ENCODE measurements around the gene COL24A1. TPM values are rescaled to one million over a fixed set of nuclear protein-coding genes. Genes with fewer than 3 reads are reported as not detected.

COL24A1 gene
- total and polyA plus RNA-seq, 10 donors = 0.06 to 1.1 (median 0.55) TPM

DNA sequence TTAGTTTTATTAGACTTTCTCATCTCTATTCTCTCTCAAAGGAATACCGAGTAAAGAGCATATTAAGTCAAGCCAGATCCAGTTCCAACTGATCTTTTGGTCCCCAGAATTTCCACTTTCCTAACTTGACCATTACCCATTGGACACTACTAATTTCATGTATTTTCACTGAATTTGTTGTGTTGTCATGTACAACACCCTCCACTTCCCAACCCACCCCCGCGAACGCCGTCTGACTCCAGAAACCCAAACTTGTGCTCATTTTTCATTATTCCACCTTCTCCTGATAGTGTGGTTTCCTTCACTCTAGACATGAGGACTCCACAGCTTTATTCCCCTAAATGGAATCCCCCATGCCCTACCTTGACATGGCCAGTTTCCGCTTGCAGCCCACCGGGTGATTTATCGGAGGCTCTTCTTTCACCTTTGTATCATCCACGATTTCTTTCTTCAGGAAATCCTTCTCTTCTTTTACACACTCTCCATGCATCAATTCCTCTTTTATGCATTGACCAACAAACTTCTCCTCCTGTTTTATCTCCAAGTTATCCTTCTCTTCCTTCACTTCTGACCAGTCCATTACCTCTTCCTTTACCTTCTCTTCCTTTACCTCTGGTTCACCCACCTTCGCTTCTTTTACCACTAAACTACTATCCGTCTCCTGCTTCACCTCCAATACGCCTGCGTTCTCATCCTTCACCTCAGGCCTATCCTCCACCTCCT, 449.1 kb downstream of the COL24A1 start:
- peaks cover 8 to 43% (median 31%) of the 10 kb centered on the region in 6 donors for H3K4me1 ChIP-seq
- intact Hi-C loops (cut with DNase I; ENCODE audit: low total_unique reads) = no loop called here
- peak overlapping the region; percentile 53 to 80 (median 73) for H3K4me3 ChIP-seq
- 13 to 19% (median 15%) methylated on average over 13 of the region's 13 CpGs for WGBS, 5 donors
- H3K27ac ChIP-seq = peak overlapping the region; percentile 70 to 89 (median 86)
- TF ChIP-seq POLR2A (IDR thresholded peaks at IDR 0.05) (no peak), POLR2AphosphoS5 (IDR thresholded peaks at IDR 0.05) (no peak)
- no peak for DNase-seq
- no peaks in the 10 kb centered on the region for H3K9me3 ChIP-seq
- H3K36me3 ChIP-seq = peaks cover 0 to 38% (median 20%) of the 10 kb centered on the region in 6 donors
- no peaks in the 10 kb centered on the region for H3K27me3 ChIP-seq (replicated peaks in 1 of 7)

DNA sequence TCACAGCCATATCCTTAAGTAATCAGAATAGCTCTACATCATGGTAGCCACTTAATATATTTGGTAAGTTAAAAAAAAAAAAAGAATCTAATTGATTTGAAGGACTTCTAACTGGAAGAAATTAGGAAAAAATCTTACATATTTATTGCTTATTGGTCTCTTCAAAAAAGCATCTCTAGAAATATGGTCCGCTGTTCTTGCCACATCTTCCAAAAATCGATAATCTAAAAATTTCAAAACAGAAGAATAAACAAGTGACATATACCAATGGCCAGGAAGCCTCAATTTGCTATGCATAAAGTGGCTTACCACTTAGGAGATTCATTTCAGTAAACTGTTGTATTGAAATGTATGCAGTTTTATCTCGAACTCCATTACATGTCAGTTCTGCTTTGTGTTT, 450.6 kb downstream of the COL24A1 start:
- Histone ChIP-seq H3K4me1 (peaks cover 8 to 43% (median 31%) of the 10 kb centered on the region in 6 donors), H3K27me3 (replicated peaks in 1 of 7) (no peaks in the 10 kb centered on the region), H3K36me3 (peaks cover 0 to 53% (median 29%) of the 10 kb centered on the region in 6 donors), H3K4me3 (no peak overlapping the region), H3K27ac (no peak overlapping the region), H3K9me3 (no peaks in the 10 kb centered on the region)
- TF ChIP-seq POLR2AphosphoS5 (IDR thresholded peaks at IDR 0.05) (no peak), POLR2A (IDR thresholded peaks at IDR 0.05) (no peak)
- TF ChIP-seq, protein P1, sequence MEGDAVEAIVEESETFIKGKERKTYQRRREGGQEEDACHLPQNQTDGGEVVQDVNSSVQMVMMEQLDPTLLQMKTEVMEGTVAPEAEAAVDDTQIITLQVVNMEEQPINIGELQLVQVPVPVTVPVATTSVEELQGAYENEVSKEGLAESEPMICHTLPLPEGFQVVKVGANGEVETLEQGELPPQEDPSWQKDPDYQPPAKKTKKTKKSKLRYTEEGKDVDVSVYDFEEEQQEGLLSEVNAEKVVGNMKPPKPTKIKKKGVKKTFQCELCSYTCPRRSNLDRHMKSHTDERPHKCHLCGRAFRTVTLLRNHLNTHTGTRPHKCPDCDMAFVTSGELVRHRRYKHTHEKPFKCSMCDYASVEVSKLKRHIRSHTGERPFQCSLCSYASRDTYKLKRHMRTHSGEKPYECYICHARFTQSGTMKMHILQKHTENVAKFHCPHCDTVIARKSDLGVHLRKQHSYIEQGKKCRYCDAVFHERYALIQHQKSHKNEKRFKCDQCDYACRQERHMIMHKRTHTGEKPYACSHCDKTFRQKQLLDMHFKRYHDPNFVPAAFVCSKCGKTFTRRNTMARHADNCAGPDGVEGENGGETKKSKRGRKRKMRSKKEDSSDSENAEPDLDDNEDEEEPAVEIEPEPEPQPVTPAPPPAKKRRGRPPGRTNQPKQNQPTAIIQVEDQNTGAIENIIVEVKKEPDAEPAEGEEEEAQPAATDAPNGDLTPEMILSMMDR (IDR thresholded peaks at IDR 0.05 in 8 of 11, conservative IDR thresholded peaks at IDR 0.05 in 3 of 11) = no peak
- no peak for DNase-seq
- intact Hi-C loops (cut with DNase I; ENCODE audit: low total_unique reads) = no loop called here
- 78 to 88% (median 80%) methylated on average over 3 of the region's 3 CpGs for WGBS, 5 donors

DNA sequence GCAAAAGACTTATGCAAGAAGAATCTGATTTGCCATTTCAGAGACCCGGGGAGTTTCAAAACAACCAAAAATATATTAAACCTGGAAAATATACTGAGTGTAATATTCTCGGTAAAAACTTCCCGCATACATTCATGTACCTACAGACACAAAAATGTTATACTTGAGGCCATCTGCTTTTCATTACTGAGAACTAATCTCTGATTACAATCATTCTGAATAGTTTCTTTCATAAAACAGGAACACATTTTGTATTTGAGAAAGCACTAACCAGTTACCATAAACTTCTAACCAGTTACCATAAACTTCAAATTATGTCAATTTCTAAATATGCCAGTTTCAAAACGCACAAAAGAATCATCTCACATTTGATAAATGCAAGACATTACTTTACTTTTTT, 456.1 kb downstream of the COL24A1 start:
- H3K36me3 ChIP-seq = peaks cover 0 to 88% (median 42%) of the 10 kb centered on the region in 6 donors
- H3K9me3 ChIP-seq = no peaks in the 10 kb centered on the region
- 95 to 97% (median 96%) methylated on average over 4 of the region's 4 CpGs for WGBS, 5 donors
- TF ChIP-seq POLR2A (IDR thresholded peaks at IDR 0.05) (no peak), POLR2AphosphoS5 (IDR thresholded peaks at IDR 0.05) (no peak)
- TF ChIP-seq, protein P1 (IDR thresholded peaks at IDR 0.05 in 8 of 11, conservative IDR thresholded peaks at IDR 0.05 in 3 of 11) = no peak
- peaks cover 0 to 19% (median 5%) of the 10 kb centered on the region in 6 donors for H3K4me1 ChIP-seq
- no peak overlapping the region for H3K4me3 ChIP-seq
- DNase-seq = no peak
- no peaks in the 10 kb centered on the region for H3K27me3 ChIP-seq (replicated peaks in 1 of 7)
- intact Hi-C loops (cut with DNase I; ENCODE audit: low total_unique reads) = no loop called here
- H3K27ac ChIP-seq = no peak overlapping the region

DNA sequence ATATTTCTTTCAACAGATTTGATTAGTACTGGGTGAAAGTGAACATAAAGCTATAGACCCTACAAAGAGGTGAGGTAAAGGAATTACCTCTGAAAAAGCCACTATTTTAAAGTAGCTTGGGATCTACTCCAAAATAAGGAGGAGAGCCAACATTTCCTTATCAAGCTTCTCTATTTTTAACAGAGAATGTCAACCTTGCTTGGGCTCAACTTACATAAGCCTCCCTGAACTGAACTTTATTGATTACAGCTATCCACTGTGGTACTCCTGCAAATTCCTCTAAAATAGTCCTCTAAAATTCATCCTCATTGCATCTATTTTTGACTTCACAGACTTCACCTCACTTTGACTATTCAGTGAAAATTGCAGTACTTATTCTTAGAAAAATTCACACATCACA, 458.7 kb downstream of the COL24A1 start:
- TF ChIP-seq POLR2AphosphoS5 (IDR thresholded peaks at IDR 0.05) = no peak
- no peak for TF ChIP-seq POLR2A (IDR thresholded peaks at IDR 0.05)
- TF ChIP-seq, protein P1 (IDR thresholded peaks at IDR 0.05 in 8 of 11, conservative IDR thresholded peaks at IDR 0.05 in 3 of 11) = no peak
- Histone ChIP-seq H3K27ac (no peak overlapping the region), H3K27me3 (replicated peaks in 1 of 7) (no peaks in the 10 kb centered on the region), H3K4me1 (peaks cover 0 to 7% (median 0%) of the 10 kb centered on the region in 6 donors), H3K9me3 (no peaks in the 10 kb centered on the region), H3K4me3 (no peak overlapping the region), H3K36me3 (peaks cover 0 to 79% (median 31%) of the 10 kb centered on the region in 6 donors)
- intact Hi-C loops (cut with DNase I; ENCODE audit: low total_unique reads) = no loop called here
- no peak for DNase-seq
